K562 treated with DMSO at 1 percent for 24 hours (cell line): ENCODE data around the gene GALNT5. TPM values are rescaled to one million over a fixed set of nuclear protein-coding genes. Genes with fewer than 3 reads are reported as not detected.

Source experiments
- total RNA-seq: library from RNA; unstranded; fragments of 300-600 nt; gene quantifications from 2 replicates; pipeline ENCODE4 v1.2.3, GENCODE V29; 2022; ENCODE audit warnings: low read depth; ENCODE audit not compliant: insufficient read depth

The GALNT5 gene
- total RNA-seq = 13.3 and 15.0 TPM in 2 replicates

GRCh38 chr2:157257312-157258252 is at the start of gene GALNT5:
Gene GALNT5, plus strand, starts transcription at chr2:157257705. Its CDS starts 378 bp downstream, at chr2:157258083.

GRCh38 chr2:157325786-157326185 is 68.3 kb downstream of the GALNT5 start, which contains the start of gene ERMN:
Gene ERMN, minus strand, starts transcription at chr2:157325824. Its CDS starts 182 bp downstream, at chr2:157325642.

Other genes with a start within 250 kb of the GALNT5 start
- 0.27 TPM in 1 of 2 replicates, not detected in the other for gene ERMN, start 68.1 kb downstream of the GALNT5 start, total RNA-seq
- gene CYTIP, start 186.4 kb downstream of the GALNT5 start, total RNA-seq = 0.56 and 0.79 TPM in 2 replicates